Transverse colon (tissue), 3 donors: ENCODE data around the gene SESN1.

ENCODE experiments used
- POLR2A ChIP-seq: fragments of 450-650 bp; IDR thresholded peaks from one replicate; pipeline ENCODE4 v1.6.1; 2016; ENCODE audit warnings: antibody characterized with exemption, mild to moderate bottlenecking, moderate library complexity
- TF ChIP-seq, protein P1 (sequence below), 5 experiments: fragments of 200-600 bp in 3 of 5; fragments of 450-650 bp in 2 of 5; sonication (generic) in 3 of 5; IDR thresholded peaks; 1 replicate in 2 of 5; 2 replicates in 3 of 5; pipeline ENCODE4 v1.5.1; 2016 to 2017; ENCODE audit warnings: antibody characterized with exemption in 5 of 5, inconsistent platforms in 3 of 5, mild to moderate bottlenecking in 2 of 5, moderate library complexity in 1 of 5

DNA sequence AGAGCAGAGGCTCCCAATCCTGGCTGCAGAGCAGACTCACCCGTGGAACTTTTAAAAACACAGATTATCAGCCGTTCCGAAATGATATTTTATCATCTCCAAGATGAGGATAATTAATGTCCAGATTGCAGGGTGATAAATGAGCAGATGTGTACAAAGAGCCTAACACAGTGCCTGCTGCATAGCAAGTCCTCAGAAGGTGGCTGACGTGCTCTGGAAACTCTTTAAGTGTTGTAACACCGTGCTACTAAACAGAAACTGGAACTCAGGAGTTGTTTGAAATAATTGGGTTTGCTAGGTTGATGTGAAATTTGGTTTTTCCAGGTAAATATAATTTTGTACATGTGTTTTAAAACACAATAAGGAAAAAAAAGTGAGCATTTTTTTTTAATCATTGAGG is 128.4 kb downstream of the SESN1 start:
- TF ChIP-seq, protein P1, sequence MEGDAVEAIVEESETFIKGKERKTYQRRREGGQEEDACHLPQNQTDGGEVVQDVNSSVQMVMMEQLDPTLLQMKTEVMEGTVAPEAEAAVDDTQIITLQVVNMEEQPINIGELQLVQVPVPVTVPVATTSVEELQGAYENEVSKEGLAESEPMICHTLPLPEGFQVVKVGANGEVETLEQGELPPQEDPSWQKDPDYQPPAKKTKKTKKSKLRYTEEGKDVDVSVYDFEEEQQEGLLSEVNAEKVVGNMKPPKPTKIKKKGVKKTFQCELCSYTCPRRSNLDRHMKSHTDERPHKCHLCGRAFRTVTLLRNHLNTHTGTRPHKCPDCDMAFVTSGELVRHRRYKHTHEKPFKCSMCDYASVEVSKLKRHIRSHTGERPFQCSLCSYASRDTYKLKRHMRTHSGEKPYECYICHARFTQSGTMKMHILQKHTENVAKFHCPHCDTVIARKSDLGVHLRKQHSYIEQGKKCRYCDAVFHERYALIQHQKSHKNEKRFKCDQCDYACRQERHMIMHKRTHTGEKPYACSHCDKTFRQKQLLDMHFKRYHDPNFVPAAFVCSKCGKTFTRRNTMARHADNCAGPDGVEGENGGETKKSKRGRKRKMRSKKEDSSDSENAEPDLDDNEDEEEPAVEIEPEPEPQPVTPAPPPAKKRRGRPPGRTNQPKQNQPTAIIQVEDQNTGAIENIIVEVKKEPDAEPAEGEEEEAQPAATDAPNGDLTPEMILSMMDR (IDR thresholded peaks at IDR 0.05): no peak
- TF ChIP-seq POLR2A: no peak
